ENCODE results near the gene DTX1.
A peak's percentile ranks its signal among the peaks of the same experiment; 100 is the strongest.

The DTX1 gene

GRCh38 chr12:113056631-113057488 lies at the start of gene DTX1:
Gene DTX1 (plus strand): TSS chr12:113056730. CDS start chr12:113058193, 1,463 bp downstream.
- FAIRE-seq, result no peak

DNA sequence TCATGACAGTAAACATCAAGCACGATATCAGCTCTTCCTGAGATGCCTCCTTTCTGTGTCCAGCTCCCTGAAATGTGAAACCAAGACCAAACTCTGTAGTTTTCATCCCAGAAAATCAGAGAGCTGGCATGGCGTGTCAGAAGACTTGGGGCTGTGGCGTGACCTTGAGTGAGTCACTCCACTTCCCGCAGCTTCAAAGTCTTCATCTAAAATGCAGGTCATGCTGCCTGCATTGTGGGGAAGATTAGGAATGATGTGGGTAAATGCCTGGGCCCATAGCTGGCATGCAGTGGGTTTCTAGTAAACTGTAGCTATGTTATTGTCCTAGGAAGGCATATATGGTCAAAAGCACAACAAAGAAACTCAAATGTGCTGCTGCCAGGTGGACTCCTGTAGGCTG lies 49.4 kb upstream of the DTX1 start:
- no peak for FAIRE-seq

GRCh38 chr12:113010701-113011100 lies 45.8 kb upstream of the DTX1 start:
- no peak for FAIRE-seq

- no peak for FAIRE-seq
These were observed 42.0 kb upstream of the DTX1 start for GRCh38 chr12:113014565-113014964.

GRCh38 chr12:113016796-113017195 lies 39.7 kb upstream of the DTX1 start:
- no peak for FAIRE-seq

- no peak for FAIRE-seq
These were observed 37.5 kb upstream of the DTX1 start for GRCh38 chr12:113019025-113019424.

DNA sequence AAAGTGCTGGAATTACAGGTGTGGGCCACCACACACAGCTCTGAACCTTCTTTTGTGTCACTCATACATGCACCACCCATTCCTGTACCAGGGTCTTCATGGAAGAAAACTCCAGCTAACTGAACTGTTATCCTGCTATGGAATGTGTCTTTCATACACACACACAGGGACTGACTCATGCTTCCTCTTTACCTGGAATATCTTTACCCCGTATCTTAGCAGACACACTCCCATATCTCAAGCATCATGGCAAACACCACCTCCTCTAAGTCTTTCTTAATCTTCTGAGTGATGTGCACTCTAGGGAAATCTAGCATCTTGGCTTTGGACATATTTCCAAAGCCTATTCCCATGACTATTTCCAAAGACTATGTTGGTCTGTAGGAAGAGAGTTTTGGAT lies 35.0 kb upstream of the DTX1 start:
- FAIRE-seq, result no peak

DNA sequence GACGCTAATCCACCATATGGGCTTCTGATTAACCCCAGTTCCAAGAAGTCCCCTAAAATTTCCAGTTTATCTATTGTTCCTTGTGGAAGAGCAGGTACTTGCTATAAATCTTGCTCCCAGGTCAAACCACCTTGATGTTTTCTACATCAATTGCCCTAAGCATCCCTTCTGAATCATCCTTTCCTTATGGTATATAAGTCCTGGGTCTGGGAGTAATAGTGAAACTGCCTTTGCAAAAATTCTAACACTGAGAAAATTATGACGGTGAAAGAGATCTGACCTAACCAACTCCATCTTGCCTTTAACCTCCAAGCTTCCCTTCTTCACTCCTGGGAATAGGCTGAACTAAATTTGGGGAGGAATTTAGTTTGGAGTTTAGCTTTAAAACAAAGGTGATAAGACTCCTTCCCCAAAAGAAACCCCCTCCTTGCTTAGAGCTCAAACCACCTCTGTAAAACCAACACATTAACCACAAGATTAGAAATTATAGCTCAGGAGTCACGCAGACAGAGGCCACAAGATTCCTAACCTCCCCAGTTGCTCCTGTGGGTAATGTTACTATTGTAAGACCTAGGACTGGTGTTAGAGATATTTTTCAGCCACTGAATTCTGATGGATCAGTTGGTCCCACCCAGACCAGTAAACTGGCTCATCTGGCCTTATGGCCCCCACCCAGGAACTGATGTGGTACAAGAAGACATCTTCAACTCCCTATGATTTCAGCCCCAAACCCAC lies 33.8 kb upstream of the DTX1 start:
- FAIRE-seq, result no peak

DNA sequence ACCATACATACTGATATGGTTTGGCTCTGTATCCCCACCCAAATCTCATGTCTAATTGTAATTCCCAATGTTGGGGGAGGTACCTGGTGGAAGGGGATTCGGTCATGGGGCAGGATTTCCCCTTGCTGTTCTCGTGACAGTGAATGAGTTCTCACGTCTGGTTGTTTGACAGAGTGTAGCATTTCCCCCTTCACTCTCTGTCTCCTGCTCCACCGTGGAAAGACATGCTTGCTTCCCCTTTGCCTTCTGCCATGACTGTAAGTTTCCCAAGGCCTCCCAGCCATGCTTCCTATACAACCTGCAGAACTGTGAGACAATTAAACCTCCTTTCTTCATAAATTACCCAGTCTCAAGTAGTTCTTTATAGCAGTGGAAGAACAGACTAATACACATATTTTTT lies 28.8 kb upstream of the DTX1 start:
- no peak for FAIRE-seq

- FAIRE-seq, result peak; percentile 64
These were observed 25.5 kb upstream of the DTX1 start for GRCh38 chr12:113030875-113031525.

DNA sequence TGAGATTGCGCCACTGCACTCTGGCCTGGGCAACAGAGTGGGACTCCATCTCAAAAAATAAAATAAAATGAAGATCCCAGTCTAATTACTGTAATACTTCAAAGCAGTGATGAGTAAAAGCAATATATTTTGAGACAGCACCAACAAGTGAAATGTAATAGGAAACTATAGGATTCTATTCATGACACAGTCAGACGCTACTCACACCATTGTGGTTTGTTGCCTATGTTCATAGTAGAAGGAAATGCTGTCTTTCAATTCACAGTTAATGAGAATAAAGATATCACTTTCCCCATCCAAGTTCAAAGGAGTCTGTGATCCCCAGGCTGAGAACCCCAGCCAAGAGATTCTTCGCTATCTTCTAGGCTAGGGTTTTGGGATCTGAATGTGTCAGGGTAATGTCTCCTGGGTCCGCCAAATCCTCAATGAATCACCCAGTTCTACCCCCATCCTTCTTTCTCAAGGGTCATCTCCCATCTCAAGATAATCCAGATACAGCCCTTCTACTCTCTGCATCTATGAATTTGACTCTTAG lies 16.6 kb upstream of the DTX1 start:
- no peak for FAIRE-seq

- FAIRE-seq, result no peak
These were observed 15.8 kb upstream of the DTX1 start for GRCh38 chr12:113040722-113041171.

DNA sequence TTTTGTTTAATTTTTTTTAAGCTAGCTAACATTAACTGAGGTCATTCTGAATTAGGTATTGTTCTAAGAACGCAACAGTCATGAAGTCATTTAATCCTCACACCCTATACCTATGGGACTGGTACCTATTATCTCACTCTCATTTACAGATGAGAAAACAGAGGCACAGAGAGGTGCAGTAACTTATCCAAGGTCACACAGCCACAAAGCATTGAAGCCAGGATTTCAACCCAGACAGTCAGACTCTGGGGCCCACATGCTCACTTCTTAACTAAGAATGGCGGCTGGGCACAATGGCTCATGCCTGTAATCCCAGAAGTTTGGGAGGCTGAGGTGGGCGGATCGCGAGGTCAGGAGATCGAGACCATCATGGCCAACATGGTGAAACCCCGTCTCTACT lies 15.0 kb upstream of the DTX1 start:
- FAIRE-seq, result no peak

DNA sequence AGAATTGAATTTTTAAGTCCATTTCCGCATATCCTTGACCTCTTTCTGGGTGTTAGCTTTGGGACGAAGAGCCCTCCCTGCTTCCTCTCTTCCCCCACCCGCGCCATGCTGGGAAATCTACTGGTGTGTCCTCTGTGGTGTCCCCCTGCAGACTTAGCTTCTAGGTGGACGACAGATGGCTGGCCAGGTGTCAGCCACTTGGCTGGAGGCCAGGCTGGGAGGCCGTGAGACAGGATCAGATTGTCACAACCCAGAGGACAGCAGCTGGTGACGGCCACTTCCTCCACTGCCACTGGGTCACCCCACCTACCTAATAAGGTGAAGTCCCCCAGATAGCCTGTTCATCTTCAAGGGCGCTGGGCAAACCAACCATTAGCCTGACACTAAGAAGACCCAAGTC lies 13.3 kb upstream of the DTX1 start:
- FAIRE-seq, result no peak

DNA sequence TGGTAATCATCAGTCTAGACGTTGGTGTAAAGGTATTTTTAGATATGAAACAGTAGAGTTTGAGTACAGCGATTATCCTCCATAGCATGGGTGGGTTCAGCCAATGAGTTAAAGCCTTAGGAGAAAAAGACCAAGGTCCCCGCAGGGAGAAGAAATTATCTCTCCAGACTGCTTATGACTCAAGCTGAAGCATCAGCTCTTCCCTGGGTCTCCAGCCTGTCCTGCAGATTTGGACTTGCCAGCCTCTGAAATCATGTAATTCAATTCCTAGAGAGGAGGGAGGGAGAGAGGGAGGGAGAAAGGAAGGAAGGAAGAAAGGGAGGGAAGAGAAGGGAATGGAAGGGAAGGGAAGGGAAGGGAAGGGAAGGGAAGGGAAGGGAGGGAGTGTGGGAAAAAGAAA lies 12.0 kb upstream of the DTX1 start:
- FAIRE-seq, result no peak

DNA sequence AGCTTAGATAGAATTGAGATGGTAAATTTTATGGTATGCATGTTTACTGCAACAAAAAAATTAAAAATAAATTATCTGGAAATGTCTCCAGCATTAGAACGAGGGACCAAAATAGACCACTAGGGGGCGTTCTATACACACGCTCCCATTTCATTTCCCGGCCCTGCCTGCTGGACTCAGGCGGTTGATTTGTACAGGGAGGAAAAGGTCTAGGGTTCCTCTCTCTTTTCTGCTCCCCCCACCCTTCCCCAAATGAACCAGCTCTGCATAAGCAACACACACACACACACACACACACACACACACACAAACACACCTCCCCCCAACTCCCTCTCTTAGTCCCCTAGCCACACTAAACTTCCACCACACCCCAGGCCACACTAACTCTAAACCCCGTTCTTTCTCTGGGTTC lies 7.8 kb upstream of the DTX1 start:
- no peak for FAIRE-seq

DNA sequence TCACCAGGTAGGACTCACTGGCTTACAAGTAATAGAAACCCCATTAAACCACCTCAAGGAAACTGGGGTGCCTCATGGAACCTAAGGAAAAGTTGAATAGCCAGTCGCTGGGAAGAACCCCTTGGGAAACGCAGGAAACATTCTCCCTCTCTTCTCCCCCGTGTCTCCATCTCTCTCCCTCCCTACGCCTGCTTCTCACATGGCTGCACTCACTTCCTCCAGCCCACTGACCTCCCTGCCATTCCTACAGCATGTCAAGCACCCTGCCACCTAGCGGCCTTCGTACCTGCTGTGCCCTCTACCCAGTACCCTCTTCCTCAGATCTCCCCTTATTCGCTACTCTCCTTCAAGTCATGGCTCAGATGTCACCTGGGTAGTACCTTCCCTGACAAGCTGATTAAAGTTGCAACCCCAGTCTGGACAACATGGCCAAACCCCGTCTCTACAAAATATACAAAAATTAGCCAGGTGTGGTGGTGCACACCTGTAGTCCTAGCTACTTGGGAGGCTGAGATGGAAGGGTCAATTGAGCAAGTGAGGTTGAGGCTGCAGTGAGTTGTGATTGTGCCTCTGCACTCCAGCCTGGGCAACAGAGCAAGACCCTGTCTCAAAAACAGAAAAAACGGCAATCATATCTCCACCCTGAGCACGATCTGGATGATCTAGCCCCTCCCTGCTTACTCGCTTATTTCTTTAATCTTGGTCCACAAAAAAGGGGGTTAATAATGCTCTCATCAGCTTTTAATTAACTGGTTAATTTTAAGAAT lies 6.4 kb upstream of the DTX1 start:
- no peak for FAIRE-seq

- no peak for FAIRE-seq
These were observed 5.7 kb upstream of the DTX1 start for GRCh38 chr12:113050795-113051194.

DNA sequence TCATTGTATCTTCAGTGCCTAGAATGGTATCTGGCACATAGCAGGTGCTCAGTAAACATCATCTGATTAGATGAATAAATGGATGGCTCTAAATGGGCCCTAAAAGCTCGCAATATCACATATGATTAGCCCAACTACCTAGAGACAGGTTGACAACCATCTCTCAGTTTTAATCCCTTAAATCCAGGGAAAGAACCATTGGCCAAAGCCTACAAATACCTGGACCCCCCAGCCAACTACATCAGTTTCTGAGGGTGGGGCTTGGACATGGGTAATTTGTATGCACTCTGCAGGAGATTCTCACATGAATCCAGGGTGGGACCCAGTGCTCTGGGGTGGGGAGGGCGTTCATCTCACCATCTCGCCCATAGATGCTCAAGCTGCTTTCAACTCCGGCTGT lies 4.8 kb upstream of the DTX1 start:
- no peak for FAIRE-seq

DNA sequence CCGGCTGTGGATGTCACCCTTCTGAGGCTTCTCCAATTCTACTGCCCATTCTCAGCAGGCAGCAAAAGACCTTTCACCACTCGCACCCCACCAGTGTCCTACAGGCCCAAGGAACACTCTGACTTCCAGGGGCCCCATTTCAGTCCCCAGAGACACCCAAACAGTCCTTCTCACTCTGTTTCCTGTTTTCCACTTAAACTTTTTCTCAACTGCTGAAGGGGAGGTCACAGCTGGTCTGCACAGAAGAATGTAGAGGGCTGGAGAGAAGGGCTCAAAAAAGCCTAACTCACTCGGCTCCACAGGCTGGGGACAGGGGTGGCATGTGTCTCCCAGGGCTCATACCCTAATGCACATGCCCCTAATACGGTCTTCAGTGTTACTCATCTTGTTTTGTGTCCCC lies 4.2 kb upstream of the DTX1 start:
- FAIRE-seq, result no peak

DNA sequence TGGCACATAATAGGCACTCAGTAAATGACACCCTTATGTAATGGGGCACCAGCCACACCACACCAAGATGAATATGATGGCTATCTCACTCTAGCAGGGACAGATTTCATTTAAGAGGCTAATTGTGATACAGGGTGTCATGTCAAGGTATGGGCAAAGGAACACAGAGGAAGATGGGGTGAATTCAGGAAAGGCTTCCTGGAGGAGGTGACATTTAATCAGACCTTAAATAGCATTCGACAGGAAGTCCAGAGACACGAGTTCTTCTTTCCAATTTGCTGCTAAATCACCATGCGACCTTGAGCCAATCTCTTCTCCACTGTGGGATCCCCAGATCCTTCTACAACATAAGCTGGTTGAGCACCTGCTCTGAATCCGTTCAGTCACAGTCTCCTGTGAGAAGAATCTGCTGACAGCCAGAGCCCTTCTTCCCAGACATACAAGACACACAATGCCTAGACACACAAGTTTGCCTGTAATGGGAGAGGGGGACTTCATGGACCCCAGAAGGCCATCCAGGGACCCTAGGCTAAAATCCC lies 1.5 kb upstream of the DTX1 start:
- FAIRE-seq, result no peak
